H1 (cell line): ENCODE measurements around the gene NACA.

Experiments
- CEBPB ChIP-seq: IDR thresholded peaks from 2 replicates; pipeline ENCODE4 v1.6.1; 2012; ENCODE audit warnings: low read depth, low read length
- EZH2 ChIP-seq: fragments of 200-600 bp; sonication (generic); IDR thresholded peaks from 2 replicates; pipeline ENCODE4 v1.7.1; 2012; ENCODE audit warnings: low read depth, mild to moderate bottlenecking, moderate library complexity, low read length, inconsistent platforms; ENCODE audit not compliant: severe bottlenecking
- JUN ChIP-seq: IDR thresholded peaks from 2 replicates; pipeline ENCODE4 v1.6.1; 2011; ENCODE audit warnings: low read depth, mild to moderate bottlenecking, improper control_type of control experiment, low read length
- KDM5A ChIP-seq: fragments of 200-600 bp; IDR thresholded peaks from 2 replicates; pipeline ENCODE4 v1.7.1; 2012; ENCODE audit warnings: mild to moderate bottlenecking, low read length, inconsistent platforms, mixed read lengths
- POLR2A ChIP-seq, 2 experiments: IDR thresholded peaks; 1 replicate in 1 of 2; 2 replicates in 1 of 2; pipeline ENCODE4 v1.6.1; 2011; ENCODE audit warnings: low read depth in 2 of 2, low read length in 2 of 2, mild to moderate bottlenecking in 2 of 2; ENCODE audit errors: control extremely low read depth in 1 of 2
- RFX5 ChIP-seq: IDR thresholded peaks from 2 replicates; pipeline ENCODE4 v1.6.1; 2011; ENCODE audit warnings: low read depth, low read length, improper control_type of control experiment, borderline replicate concordance
- RXRA ChIP-seq: IDR thresholded peaks from 2 replicates; pipeline ENCODE4 v1.6.1; 2011; ENCODE audit warnings: low read depth, mild to moderate bottlenecking, low read length, moderate library complexity; ENCODE audit not compliant: insufficient read depth
- TCF12 ChIP-seq: IDR thresholded peaks from 2 replicates; pipeline ENCODE4 v1.6.1; 2011; ENCODE audit warnings: low read depth, mild to moderate bottlenecking, low read length
- TF ChIP-seq, protein P1 (sequence below), 3 experiments: IDR thresholded peaks; 1 replicate in 2 of 3; 2 replicates in 1 of 3; pipeline versions ENCODE4 v1.5.1 to v1.6.1; 2011; ENCODE audit warnings: low read length in 3 of 3, mild to moderate bottlenecking in 3 of 3, inconsistent platforms in 2 of 3, low read depth in 1 of 3, moderate library complexity in 1 of 3; ENCODE audit not compliant: insufficient read depth in 1 of 3; ENCODE audit errors: control extremely low read depth in 1 of 3

DNA sequence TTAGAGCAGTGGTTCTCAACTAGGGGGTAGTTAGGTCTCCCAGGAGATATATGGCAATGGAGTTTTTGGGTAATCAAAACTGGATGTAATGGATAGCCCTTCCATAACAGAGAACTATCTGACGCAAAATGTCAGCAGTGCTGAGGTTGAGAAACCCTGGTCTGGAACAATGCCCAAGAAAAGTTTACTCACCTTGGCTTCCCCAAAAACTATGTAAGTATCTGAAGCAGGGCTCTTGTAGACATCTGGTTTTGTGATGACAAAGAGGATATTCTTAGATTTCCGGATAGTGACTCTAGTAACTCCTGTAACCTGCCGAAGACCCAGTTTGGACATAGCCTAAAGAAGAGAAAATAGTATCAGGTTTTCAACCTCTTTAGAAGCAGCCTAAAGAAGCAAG lies 11.8 kb downstream of the NACA start:
- TF ChIP-seq KDM5A (no peak), EZH2 (no peak), JUN (no peak), TCF12 (no peak), POLR2A (IDR thresholded peaks at IDR 0.05; ENCODE audit: control extremely low read depth in 1 of 2, low read depth in 2 of 2, low read length in 2 of 2) (no peak), RFX5 (no peak), CEBPB (no peak), RXRA (no peak)
- TF ChIP-seq, protein P1, sequence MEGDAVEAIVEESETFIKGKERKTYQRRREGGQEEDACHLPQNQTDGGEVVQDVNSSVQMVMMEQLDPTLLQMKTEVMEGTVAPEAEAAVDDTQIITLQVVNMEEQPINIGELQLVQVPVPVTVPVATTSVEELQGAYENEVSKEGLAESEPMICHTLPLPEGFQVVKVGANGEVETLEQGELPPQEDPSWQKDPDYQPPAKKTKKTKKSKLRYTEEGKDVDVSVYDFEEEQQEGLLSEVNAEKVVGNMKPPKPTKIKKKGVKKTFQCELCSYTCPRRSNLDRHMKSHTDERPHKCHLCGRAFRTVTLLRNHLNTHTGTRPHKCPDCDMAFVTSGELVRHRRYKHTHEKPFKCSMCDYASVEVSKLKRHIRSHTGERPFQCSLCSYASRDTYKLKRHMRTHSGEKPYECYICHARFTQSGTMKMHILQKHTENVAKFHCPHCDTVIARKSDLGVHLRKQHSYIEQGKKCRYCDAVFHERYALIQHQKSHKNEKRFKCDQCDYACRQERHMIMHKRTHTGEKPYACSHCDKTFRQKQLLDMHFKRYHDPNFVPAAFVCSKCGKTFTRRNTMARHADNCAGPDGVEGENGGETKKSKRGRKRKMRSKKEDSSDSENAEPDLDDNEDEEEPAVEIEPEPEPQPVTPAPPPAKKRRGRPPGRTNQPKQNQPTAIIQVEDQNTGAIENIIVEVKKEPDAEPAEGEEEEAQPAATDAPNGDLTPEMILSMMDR (IDR thresholded peaks at IDR 0.05; ENCODE audit: control extremely low read depth in 1 of 3, insufficient read depth in 1 of 3, low read depth in 1 of 3, low read length in 3 of 3): no peak
